ENCODE results near the gene TNIK.

The TNIK gene

GRCh38 chr3:171459942-171460724, at the start of gene TNIK:
TSS of gene TNIK (minus strand) at chr3:171460405. CDS start at chr3:171460063, 342 bp downstream.
- peak; percentile 56 for DNase-seq

GRCh38 chr3:171508676-171509075, 48.5 kb upstream of the TNIK start:
- DNase-seq: no peak

- no peak for DNase-seq
Observed at GRCh38 chr3:171508206-171508605, 48.0 kb upstream of the TNIK start.

GRCh38 chr3:171506743-171507319, 46.6 kb upstream of the TNIK start:
- no peak for DNase-seq

- no peak for DNase-seq
Observed at GRCh38 chr3:171505822-171506333, 45.7 kb upstream of the TNIK start.

- DNase-seq: no peak
Observed at GRCh38 chr3:171504376-171504775, 44.2 kb upstream of the TNIK start.

GRCh38 chr3:171503817-171504216, 43.6 kb upstream of the TNIK start:
- no peak for DNase-seq

GRCh38 chr3:171498921-171499320, 38.7 kb upstream of the TNIK start:
- no peak for DNase-seq

GRCh38 chr3:171497468-171497867, 37.3 kb upstream of the TNIK start:
- DNase-seq: no peak

GRCh38 chr3:171495413-171495812, 35.2 kb upstream of the TNIK start:
- no peak for DNase-seq

- no peak for DNase-seq
Observed at GRCh38 chr3:171494457-171495109, 34.4 kb upstream of the TNIK start.

- no peak for DNase-seq
Observed at GRCh38 chr3:171491361-171491760, 31.2 kb upstream of the TNIK start.

GRCh38 chr3:171490901-171491300, 30.7 kb upstream of the TNIK start:
- no peak for DNase-seq

GRCh38 chr3:171489348-171489747, 29.1 kb upstream of the TNIK start:
- DNase-seq: no peak

- DNase-seq: no peak
Observed at GRCh38 chr3:171488479-171488878, 28.3 kb upstream of the TNIK start.

GRCh38 chr3:171487382-171487781, 27.2 kb upstream of the TNIK start:
- DNase-seq: no peak

GRCh38 chr3:171485338-171485737, 25.1 kb upstream of the TNIK start:
- DNase-seq: no peak

GRCh38 chr3:171481011-171481410, 20.8 kb upstream of the TNIK start:
- DNase-seq: no peak

GRCh38 chr3:171480526-171480925, 20.3 kb upstream of the TNIK start:
- no peak for DNase-seq

GRCh38 chr3:171476532-171477102, 16.4 kb upstream of the TNIK start:
- DNase-seq: no peak

- no peak for DNase-seq
Observed at GRCh38 chr3:171472552-171472951, 12.3 kb upstream of the TNIK start.

- DNase-seq: no peak
Observed at GRCh38 chr3:171470714-171471227, 10.6 kb upstream of the TNIK start.

GRCh38 chr3:171469376-171469775, 9.2 kb upstream of the TNIK start:
- no peak for DNase-seq
